OCI-LY3 (cell line): ENCODE results near the gene HTT.

ENCODE experiments used
- H2AFZ ChIP-seq: fragments of 200-600, 300-600 bp; shearing (Covaris generic); 2 replicates; pipeline ENCODE4 v1.6.0; 2014; ENCODE audit warnings: antibody characterized with exemption, low read depth, low read length
- H3K27ac ChIP-seq: fragments of 200-600, 300-600 bp; sonication (generic); 2 replicates; pipeline ENCODE4 v1.5.1; 2014; ENCODE audit warnings: mild to moderate bottlenecking, low read length, moderate library complexity, mixed read lengths
- H3K27me3 ChIP-seq: fragments of 200-600, 300-600 bp; sonication (generic); 2 replicates; pipeline ENCODE4 v1.6.1; 2014; ENCODE audit warnings: low read depth, low read length, mixed read lengths
- H3K36me3 ChIP-seq: fragments of 200-600, 300-600 bp; sonication (generic); replicated peaks from 2 replicates; pipeline ENCODE3; 2014; ENCODE audit warnings: low read depth, low read length, mixed read lengths
- H3K4me1 ChIP-seq: fragments of 300-600, 200-600 bp; sonication (generic); 2 replicates; pipeline ENCODE4 v1.6.1; 2014; ENCODE audit warnings: low read length, mixed read lengths
- H3K4me2 ChIP-seq: fragments of 200-600, 300-600 bp; sonication (generic); 2 replicates; pipeline ENCODE4 v1.6.1; 2014; ENCODE audit warnings: low read length, mixed read lengths
- H3K4me3 ChIP-seq: fragments of 300-600, 200-600 bp; sonication (generic); 2 replicates; pipeline ENCODE4 v1.5.1; 2014; ENCODE audit warnings: antibody characterized with exemption, mild to moderate bottlenecking, low read length, moderate library complexity
- H3K79me2 ChIP-seq: fragments of 300-600, 200-600 bp; shearing (Covaris generic); 2 replicates; pipeline ENCODE4 v1.6.1; 2014; ENCODE audit warnings: mild to moderate bottlenecking, low read length, mixed read lengths
- H3K9ac ChIP-seq: fragments of 300-600, 200-600 bp; shearing (Covaris generic); 2 replicates; pipeline ENCODE4 v1.6.0; 2014; ENCODE audit warnings: mild to moderate bottlenecking, low read length, moderate library complexity
- H3K9me3 ChIP-seq: fragments of 200-600, 300-600 bp; shearing (Covaris generic); 2 replicates; pipeline ENCODE4 v1.6.1; 2014; ENCODE audit warnings: low read length, mixed read lengths; ENCODE audit not compliant: insufficient read depth
- H4K20me1 ChIP-seq: fragments of 200-600, 300-600 bp; sonication (generic); 2 replicates; pipeline ENCODE4 v1.6.1; 2016; ENCODE audit warnings: low read length, mixed read lengths; ENCODE audit not compliant: insufficient read depth
- CTCF ChIP-seq: fragments of 200-600, 300-600 bp; sonication (generic); IDR thresholded peaks from 2 replicates; pipeline ENCODE4 v1.5.1; 2014; ENCODE audit warnings: antibody characterized with exemption, low read length, low read depth
- EZH2phosphoT487 ChIP-seq: fragments of 200-600 bp; shearing (Covaris generic); IDR thresholded peaks from 2 replicates; pipeline ENCODE4 v1.6.1; 2018; ENCODE audit warnings: antibody characterized with exemption, mixed run types, low read depth

The HTT gene

GRCh38 chr4:3202836-3203820, 128.6 kb downstream of the HTT start:
- no peak overlapping the region for H3K4me2 ChIP-seq
- H3K79me2 ChIP-seq: no peaks in the 10 kb centered on the region
- H3K36me3 ChIP-seq: peaks cover 57% of the 10 kb centered on the region
- H4K20me1 ChIP-seq: 0 out of 2 replicates have a peak, but pooled peaks cover 7% of the 10 kb centered on the region
- no peak overlapping the region for H3K27ac ChIP-seq
- H2AFZ ChIP-seq: no peak overlapping the region
- H3K27me3 ChIP-seq: no peaks in the 10 kb centered on the region
- no peak overlapping the region for H3K9ac ChIP-seq
- H3K4me1 ChIP-seq: no peaks in the 10 kb centered on the region
- TF ChIP-seq CTCF (no peak), EZH2phosphoT487 (no peak)
- H3K9me3 ChIP-seq: no peaks in the 10 kb centered on the region
- no peak overlapping the region for H3K4me3 ChIP-seq

GRCh38 chr4:3203971-3204431, 129.5 kb downstream of the HTT start:
- TF ChIP-seq EZH2phosphoT487 (no peak), CTCF (no peak)
- no peak overlapping the region for H3K9ac ChIP-seq
- H3K79me2 ChIP-seq: no peaks in the 10 kb centered on the region
- H3K9me3 ChIP-seq: no peaks in the 10 kb centered on the region
- H4K20me1 ChIP-seq: 0 out of 2 replicates have a peak, but pooled peaks cover 3% of the 10 kb centered on the region
- no peaks in the 10 kb centered on the region for H3K27me3 ChIP-seq
- H3K4me1 ChIP-seq: no peaks in the 10 kb centered on the region
- H3K27ac ChIP-seq: no peak overlapping the region
- H3K4me3 ChIP-seq: no peak overlapping the region
- H3K36me3 ChIP-seq: peaks cover 58% of the 10 kb centered on the region
- H3K4me2 ChIP-seq: no peak overlapping the region
- H2AFZ ChIP-seq: no peak overlapping the region

GRCh38 chr4:3205995-3206394, 131.5 kb downstream of the HTT start:
- no peak overlapping the region for H3K9ac ChIP-seq
- 0 out of 2 replicates have a peak, but pooled peaks cover 3% of the 10 kb centered on the region for H4K20me1 ChIP-seq
- no peaks in the 10 kb centered on the region for H3K79me2 ChIP-seq
- H3K36me3 ChIP-seq: peaks cover 64% of the 10 kb centered on the region
- H3K4me2 ChIP-seq: no peak overlapping the region
- TF ChIP-seq CTCF: no peak
- TF ChIP-seq EZH2phosphoT487: no peak
- H3K4me1 ChIP-seq: no peaks in the 10 kb centered on the region
- no peak overlapping the region for H2AFZ ChIP-seq
- no peak overlapping the region for H3K4me3 ChIP-seq
- no peaks in the 10 kb centered on the region for H3K9me3 ChIP-seq
- no peaks in the 10 kb centered on the region for H3K27me3 ChIP-seq
- H3K27ac ChIP-seq: no peak overlapping the region

- no peak overlapping the region for H3K4me2 ChIP-seq
- peaks cover 68% of the 10 kb centered on the region for H3K36me3 ChIP-seq
Measured at GRCh38 chr4:3206439-3207100, 132.1 kb downstream of the HTT start.

More at GRCh38 chr4:3206439-3207100, 132.1 kb downstream of the HTT start:
- H3K4me1 ChIP-seq: no peaks in the 10 kb centered on the region
- no peak overlapping the region for H2AFZ ChIP-seq
- no peak overlapping the region for H3K4me3 ChIP-seq
- no peak for TF ChIP-seq EZH2phosphoT487
- no peak for TF ChIP-seq CTCF
- H3K9me3 ChIP-seq: no peaks in the 10 kb centered on the region
- H3K27ac ChIP-seq: no peak overlapping the region
- H3K79me2 ChIP-seq: no peaks in the 10 kb centered on the region
- H3K27me3 ChIP-seq: no peaks in the 10 kb centered on the region
- H3K9ac ChIP-seq: no peak overlapping the region
- H4K20me1 ChIP-seq: 0 out of 2 replicates have a peak, but pooled peaks cover 3% of the 10 kb centered on the region
